ENCODE measurements around the gene STPG4. TPM values are rescaled to one million over a fixed set of nuclear protein-coding genes. Genes with fewer than 3 reads are reported as not detected.

The STPG4 gene
- total and polyA plus RNA-seq, 2 of the 8 experiments (the other 6 are each of a cell fraction or from before 2014, with no cell fraction given) = 0.28 TPM; not detected in 1

GRCh38 chr2:47196499-47196898 is 41.4 kb upstream of the STPG4 start:
- H3K4ac ChIP-seq (replicated peaks; ENCODE audit: insufficient read length, low read depth, low read length) = no peak overlapping the region
- peaks cover 13 to 26% (median 24%) of the 10 kb centered on the region in 4 experiments for H3K4me1 ChIP-seq (replicated peaks in 1 of 4; ENCODE audit: control insufficient read depth in 3 of 4, insufficient read depth in 4 of 4, low read length in 3 of 4)
- H3K9ac ChIP-seq (replicated peaks in 1 of 4; ENCODE audit: extremely low read depth in 1 of 4, low read depth in 3 of 4, low read length in 3 of 4) = no peak overlapping the region
- no peak overlapping the region for H2AK5ac ChIP-seq (ENCODE audit: low read depth, low read length)
- no peaks in the 10 kb centered on the region for H3K79me2 ChIP-seq (ENCODE audit: control insufficient read depth in 1 of 2, insufficient read depth in 2 of 2, low read length in 2 of 2)
- H4K20me1 ChIP-seq (replicated peaks in 1 of 2; ENCODE audit: control insufficient read depth in 1 of 2, insufficient read depth in 2 of 2, low read length in 2 of 2) = no peaks in the 10 kb centered on the region
- no peak for TF ChIP-seq CBX5 (IDR thresholded peaks at IDR 0.05; ENCODE audit: low read depth, low read length)
- TF ChIP-seq GABPA (IDR thresholded peaks at IDR 0.05; ENCODE audit: borderline replicate concordance, insufficient read depth, low read length) = no peak
- TF ChIP-seq HDAC6 (IDR thresholded peaks at IDR 0.05; ENCODE audit: low read depth, low read length) = no peak
- no peak for TF ChIP-seq BCL11A (IDR thresholded peaks at IDR 0.05; ENCODE audit: low read depth in 2 of 2, low read length in 2 of 2)
- TF ChIP-seq TCF12 (IDR thresholded peaks at IDR 0.05; ENCODE audit: low read depth, low read length) = no peak
- TF ChIP-seq BRCA1 (IDR thresholded peaks at IDR 0.05; ENCODE audit: low read depth, low read length) = no peak
- no peak for TF ChIP-seq CBX8 (IDR thresholded peaks at IDR 0.05; ENCODE audit: borderline replicate concordance, low read depth, low read length)
- TF ChIP-seq SIX5 (IDR thresholded peaks at IDR 0.05; ENCODE audit: low read depth, low read length) = no peak
- H2BK12ac ChIP-seq (ENCODE audit: low read depth, low read length) = no peak overlapping the region
- WGBS, 2 experiments (ENCODE audit: extremely low coverage in 1 of 2, insufficient coverage in 1 of 2, insufficient read length in 1 of 2, insufficient replicate concordance in 2 of 2, low coverage in 1 of 2, low lambda C conversion rate in 2 of 2, missing lambda C conversion rate in 1 of 2) = 78% methylated on average over 1 of the region's 1 CpG; no CpG with 5 or more reads in 1 of the 2 experiments
- H2AFZ ChIP-seq (ENCODE audit: low read length) = no peak overlapping the region
- no peak overlapping the region for H4K8ac ChIP-seq (ENCODE audit: extremely low read depth, insufficient read depth, low read length)
- DNase-seq (ENCODE audit: low read depth in 1 of 2, low spot score in 2 of 2) (no peak), FAIRE-seq (no peak)
- H3K18ac ChIP-seq (ENCODE audit: extremely low read depth, low read length) = no peak overlapping the region
- H2BK5ac ChIP-seq (ENCODE audit: low read depth, low read length) = no peak overlapping the region
- H4K5ac ChIP-seq (ENCODE audit: insufficient read length, low read depth, low read length) = no peak overlapping the region
- H3K36me3 ChIP-seq (ENCODE audit: control insufficient read depth in 2 of 4, insufficient read depth in 4 of 4, low read length in 3 of 4) = no peaks in the 10 kb centered on the region
- H3K4me2 ChIP-seq (ENCODE audit: insufficient read depth in 1 of 2, low read depth in 2 of 2, low read length in 2 of 2) = no peak overlapping the region
- no peak overlapping the region for H3K4me3 ChIP-seq (ENCODE audit: extremely low read depth in 1 of 4, insufficient read depth in 2 of 4, low read depth in 3 of 4, low read length in 4 of 4)
- H3K9me3 ChIP-seq (ENCODE audit: insufficient read depth in 2 of 2, low read depth in 1 of 2, low read length in 1 of 2) = no peaks in the 10 kb centered on the region
- H3K14ac ChIP-seq (ENCODE audit: insufficient read length) = no peak overlapping the region
- no peak overlapping the region for H2BK15ac ChIP-seq (ENCODE audit: low read length)
- POLR2A ChIA-PET (ENCODE audit: partially characterized antibody) = interaction anchor here (0.6 to 1.2 kb wide), 2 partner anchors 19 to 47 kb away, joined by 3 read pairs; no protein-coding TSS in a partner anchor
- no peak overlapping the region for H3K56ac ChIP-seq (replicated peaks; ENCODE audit: insufficient read length, low read depth, low read length)
- H2BK120ac ChIP-seq (replicated peaks; ENCODE audit: low read depth, low read length) = no peak overlapping the region
- no peaks in the 10 kb centered on the region for H3K79me1 ChIP-seq (ENCODE audit: low read depth, low read length)
- H4K91ac ChIP-seq (replicated peaks; ENCODE audit: insufficient read length, low read length) = no peak overlapping the region
- H2BK20ac ChIP-seq (ENCODE audit: low read length) = no peak overlapping the region
- CTCF ChIA-PET (ENCODE audit: partially characterized antibody) = interaction anchor here (1.3 to 2.4 kb wide), 8 partner anchors 13 to 207 kb away, joined by 3 to 7 read pairs (median 5); no protein-coding TSS in a partner anchor
- H3K27ac ChIP-seq (ENCODE audit: low read depth, low read length) = no peak overlapping the region
- H3K23ac ChIP-seq (ENCODE audit: insufficient read length) = no peak overlapping the region
- H3K27me3 ChIP-seq (replicated peaks in 1 of 4; ENCODE audit: control insufficient read depth in 3 of 4, extremely low read depth in 1 of 4, insufficient read depth in 3 of 4, low read length in 3 of 4) = no peaks in the 10 kb centered on the region
- H3K23me2 ChIP-seq (ENCODE audit: low read depth, low read length) = no peaks in the 10 kb centered on the region; the same call in 1 of the 2 replicates

Data from H1 (cell line).